Dedifferentiated amniotic fluid mesenchymal stem cell (primary cell): ENCODE measurements around the gene PLD6.
"Not testable (repeated sequence)": the region's sequence is repeated elsewhere in the genome, so short reads cannot be mapped to it uniquely, and the experiment has no call there.

Experiments used
- DNase-seq: peaks from one replicate; pipeline ENCODE4 v3.0.0-alpha.2; 2016; ENCODE audit errors: extremely low spot score

Gene PLD6

GRCh38 chr17:17206124-17206912 is at the start of gene PLD6:
Gene PLD6, minus strand, starts transcription at chr17:17206333. Its CDS starts 47 bp downstream, at chr17:17206286.
- no peak for DNase-seq

DNA sequence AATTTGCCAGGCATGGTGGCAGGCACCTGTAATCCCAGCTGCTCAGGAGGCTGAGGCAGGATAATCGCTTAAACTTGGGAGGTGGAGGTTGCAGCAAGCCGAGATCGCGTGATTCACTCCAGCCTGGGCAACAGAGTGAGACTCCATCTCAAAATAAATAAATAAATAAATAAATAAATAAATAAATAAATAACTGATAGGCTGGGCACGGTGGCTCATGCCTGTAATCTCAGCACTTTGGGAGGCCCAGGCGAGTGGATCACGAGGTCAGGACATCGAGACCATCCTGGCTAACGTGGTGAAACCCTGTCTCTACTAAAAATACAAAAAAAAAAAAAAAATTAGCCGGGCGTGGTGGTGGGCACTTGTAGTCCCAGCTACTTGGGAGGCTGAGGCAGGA is 49.6 kb upstream of the PLD6 start:
- not testable (repeated sequence) for DNase-seq

GRCh38 chr17:17254036-17254435 is 47.9 kb upstream of the PLD6 start:
- no peak for DNase-seq

- DNase-seq = no peak
Observed at GRCh38 chr17:17253406-17253805, 47.3 kb upstream of the PLD6 start.

GRCh38 chr17:17252149-17252661 is 46.1 kb upstream of the PLD6 start:
- no peak for DNase-seq

DNA sequence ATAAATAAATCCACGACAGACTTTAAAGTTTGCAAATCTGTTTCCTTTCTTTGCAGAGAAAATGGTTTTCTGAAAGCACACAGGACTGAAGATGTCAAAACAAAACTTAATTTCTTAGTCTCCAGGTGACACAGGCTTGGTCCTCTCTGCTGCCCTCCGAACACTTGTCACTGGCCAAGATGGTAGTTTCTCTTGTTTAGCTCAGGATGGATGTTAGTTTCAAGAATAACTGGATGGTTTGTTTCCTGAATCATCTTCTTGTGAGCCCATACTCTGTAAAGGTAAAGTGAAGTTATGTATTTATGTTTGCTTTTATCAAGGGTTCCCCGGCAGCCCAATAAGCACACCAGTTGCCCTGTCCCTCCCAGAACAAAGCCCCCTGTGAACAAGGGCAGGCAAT is 40.7 kb upstream of the PLD6 start:
- DNase-seq = no peak

GRCh38 chr17:17243163-17243562 is 37.0 kb upstream of the PLD6 start:
- DNase-seq = no peak

DNA sequence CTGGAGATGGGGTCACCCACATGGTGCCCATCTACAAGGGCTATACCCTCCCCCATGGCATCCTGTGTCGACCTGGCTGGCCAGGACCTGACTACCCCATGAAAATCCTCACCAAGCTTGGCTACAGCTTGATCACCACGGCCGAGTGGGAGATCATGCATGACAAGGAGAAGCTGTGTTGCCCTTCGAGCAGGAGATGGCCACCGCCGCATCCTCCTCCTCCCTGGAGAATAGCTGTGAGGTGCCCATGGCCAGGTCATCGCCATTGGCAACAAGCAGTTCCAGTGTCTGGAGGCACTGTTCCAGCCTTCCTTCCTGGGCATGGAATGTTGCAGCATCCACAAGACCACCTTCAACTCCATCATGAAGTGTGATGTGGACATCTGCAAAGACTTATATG is 36.1 kb upstream of the PLD6 start:
- DNase-seq = no peak

DNA sequence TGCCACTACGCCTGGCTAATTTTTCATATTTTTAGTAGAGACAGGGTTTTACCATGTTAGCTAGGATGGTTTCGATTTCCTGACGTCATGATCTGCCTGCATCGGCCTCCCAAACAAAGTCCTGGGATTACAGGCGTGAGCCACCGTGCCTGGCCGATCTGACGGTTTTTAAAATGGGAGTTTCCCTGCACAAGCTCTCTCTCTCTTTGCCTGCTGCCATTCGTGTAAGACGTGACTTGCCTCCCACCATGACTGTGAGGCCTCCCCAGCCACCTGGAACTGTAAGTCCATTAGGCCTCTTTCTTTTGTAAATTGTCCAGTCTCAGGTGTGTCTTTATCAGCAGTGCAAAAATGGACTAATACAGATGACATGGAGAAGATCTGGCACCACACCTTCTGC is 35.5 kb upstream of the PLD6 start:
- no peak for DNase-seq

- DNase-seq = no peak
Observed at GRCh38 chr17:17239832-17240231, 33.7 kb upstream of the PLD6 start.

- DNase-seq = peak; percentile 89
Observed at GRCh38 chr17:17237026-17237799, 31.1 kb upstream of the PLD6 start, which contains the start of gene FLCN. Gene FLCN, minus strand, starts transcription at chr17:17237168. Its CDS starts 9,031 bp downstream, at chr17:17228137.

GRCh38 chr17:17236295-17237025 is 30.3 kb upstream of the PLD6 start:
- DNase-seq = peak; percentile 17

DNA sequence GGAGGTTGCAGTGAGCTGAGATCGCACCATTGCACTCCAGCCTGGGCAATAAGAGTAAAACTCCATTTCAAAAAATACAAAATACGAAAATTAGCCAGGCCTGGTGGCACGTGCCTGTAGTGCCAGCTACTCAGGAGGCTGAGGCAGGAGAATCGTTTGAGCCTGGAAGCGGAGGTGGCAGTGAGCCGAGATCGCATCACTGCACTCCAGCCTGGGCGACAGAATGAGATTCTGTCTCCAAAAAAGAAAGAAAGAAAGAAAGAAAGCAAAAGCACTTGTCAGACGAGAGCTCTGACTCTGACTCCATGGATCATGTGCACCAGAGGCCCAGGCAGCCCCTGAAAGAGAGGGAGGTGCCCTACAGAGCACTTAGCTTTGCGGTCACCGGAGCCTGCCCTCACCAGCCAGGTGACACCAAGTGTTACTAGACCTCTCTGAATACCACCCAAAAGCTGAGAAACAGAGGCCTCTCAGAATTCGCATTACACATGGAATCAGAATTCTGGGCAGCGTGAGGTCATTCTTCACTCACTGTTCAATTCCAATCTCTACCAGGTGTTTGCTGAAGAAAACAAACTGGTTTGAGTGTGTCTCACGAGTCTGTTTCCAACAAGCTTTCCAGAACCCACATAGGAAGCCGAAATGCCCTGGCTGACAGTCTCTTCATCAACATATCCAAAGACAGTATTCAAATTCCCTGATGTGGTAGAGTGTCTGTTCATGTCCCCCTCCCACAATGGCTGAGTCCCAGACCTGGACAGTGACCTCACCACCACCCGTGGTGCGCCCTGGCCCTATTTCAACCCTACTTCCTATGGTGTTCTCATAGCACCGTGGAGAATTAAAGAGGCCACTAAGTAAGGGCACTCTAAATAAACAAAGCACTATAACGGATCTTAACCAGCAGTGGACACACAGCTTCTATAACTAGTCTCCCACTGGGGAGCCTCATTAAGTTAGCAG is 29.4 kb upstream of the PLD6 start:
- DNase-seq = no peak

GRCh38 chr17:17232303-17232621 is 26.1 kb upstream of the PLD6 start:
- DNase-seq = no peak

GRCh38 chr17:17231621-17232302 is 25.6 kb upstream of the PLD6 start:
- no peak for DNase-seq

DNA sequence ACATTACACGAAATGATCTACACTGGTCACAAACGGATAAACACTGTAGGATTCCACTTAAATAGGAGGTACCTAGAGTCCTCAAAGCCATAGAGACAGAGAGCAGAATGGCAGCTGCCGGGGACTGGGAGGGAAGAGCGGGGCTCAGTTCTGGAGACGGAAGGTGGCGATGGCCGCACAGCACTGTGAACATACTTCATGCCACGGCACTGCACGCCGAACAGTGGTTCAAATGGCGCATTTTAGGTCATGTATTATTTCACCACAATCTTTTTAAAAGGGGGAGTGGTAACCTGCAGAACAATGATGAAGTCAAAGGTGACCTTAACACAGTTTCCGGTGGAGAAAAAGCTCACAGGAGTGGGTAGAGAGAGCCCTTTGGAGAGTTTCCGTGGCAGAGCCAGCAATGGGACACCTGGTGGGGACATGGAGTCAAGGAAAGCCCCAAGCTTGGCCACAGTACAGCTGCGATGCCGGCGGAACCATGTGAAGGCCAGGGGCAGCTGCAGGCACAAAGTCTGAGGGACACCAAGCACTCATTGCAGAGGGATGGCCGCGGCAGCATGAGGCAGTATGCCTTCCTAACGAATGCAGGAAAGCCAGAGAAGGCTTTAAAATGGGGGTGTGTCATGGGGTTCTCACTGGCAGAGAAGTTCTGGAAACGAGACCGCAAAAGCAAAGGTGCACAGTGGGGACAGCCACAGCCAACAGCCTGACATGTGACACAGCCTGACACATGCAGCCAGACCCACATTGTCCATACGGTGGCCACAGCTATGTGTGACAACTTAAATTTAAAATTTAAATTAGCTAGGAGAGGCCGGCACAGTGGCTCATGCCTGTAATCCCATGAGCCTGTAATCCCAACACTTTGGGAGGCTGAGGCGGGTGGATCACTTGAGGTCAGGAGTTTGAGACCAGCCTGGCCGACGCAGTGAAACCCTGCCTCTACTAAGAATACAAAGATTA is 23.6 kb upstream of the PLD6 start:
- no peak for DNase-seq

DNA sequence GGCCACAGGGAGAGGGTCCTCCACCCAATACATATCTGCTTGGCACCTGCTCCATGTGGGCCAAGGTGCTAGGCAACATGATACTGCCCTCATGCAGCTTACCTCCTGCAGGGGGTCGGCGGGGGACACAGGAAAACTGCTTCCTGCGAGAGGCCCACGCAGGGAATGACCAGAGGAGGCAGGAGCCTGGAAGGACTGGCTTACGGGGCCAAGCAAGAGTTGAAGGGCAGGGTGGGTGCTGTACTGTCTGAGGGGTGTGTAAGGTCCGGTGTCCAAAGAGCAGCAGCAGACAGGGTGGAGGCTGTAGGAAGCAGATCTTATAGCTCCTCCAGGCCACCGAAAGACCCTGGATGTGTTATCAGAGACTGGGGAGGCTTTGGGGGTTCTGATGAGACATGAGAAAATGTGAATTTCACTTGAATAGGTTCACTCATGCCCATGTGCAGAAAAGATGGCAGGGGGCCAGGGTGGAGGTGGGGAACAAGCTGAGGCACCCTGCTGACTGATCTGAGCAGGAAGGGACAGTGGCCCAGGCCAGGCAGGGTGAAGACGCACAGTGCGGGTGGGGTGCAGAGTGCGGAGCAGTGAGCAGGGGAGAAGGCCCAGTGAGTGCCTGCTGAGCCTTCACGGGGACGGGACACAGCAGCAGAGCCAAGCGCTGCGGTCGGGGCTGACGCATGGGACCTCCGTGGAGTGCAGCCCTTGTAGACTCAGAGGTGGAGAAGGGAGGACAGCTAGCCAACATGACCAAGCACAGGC is 22.6 kb upstream of the PLD6 start:
- DNase-seq = no peak
